ENCODE results near the gene TUBGCP6.

DNA sequence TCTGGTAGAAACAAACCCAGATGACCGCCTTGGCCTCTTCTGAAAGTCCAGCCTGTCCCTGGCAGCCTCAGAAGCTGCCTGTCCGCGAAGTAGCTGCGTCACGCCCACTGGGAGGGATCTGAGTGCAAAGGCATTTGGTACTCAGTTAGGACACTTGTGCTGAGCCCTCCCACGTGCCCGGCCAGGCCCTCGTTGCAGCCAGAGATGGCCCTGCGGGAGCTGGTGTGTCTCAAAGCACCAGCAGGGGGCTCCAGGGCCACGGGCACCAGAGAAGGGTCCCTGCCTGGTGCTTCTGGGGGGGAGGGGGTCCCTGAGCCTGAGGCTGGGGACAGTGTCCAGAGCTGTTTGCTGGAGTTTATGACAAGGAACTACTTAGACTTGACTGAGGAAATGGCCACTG is 38.2 kb downstream of the TUBGCP6 start:
- no peak for TF ChIP-seq CTCF (IDR thresholded peaks at IDR 0.05)
- no peak for TF ChIP-seq POLR2A (IDR thresholded peaks at IDR 0.05)

Data from breast epithelium (tissue), 3 donors.